PC-3 (cell line): ENCODE results near the gene FBXO31. TPM values are rescaled to one million over a fixed set of nuclear protein-coding genes. Genes with fewer than 3 reads are reported as not detected.

Experiments used
- ATAC-seq: fragments of 200-7000 bp; cut with Tn5 transposase; 2 replicates; pipeline ENCODE4 v1.9.1; 2020; ENCODE audit warnings: mild to moderate bottlenecking, moderate library complexity
- BruUV-seq: library from RNA; stranded (reverse); fragments of 400-500 nt; replicated peaks from 2 replicates; lab custom pipeline; 2021; lab: Mats Ljungman, UMichigan
- CTCF ChIA-PET: fragments of 300-600 bp; sonication (Branson Sonifier 250); formaldehyde crosslinking; loops from one replicate; lab custom pipeline; 2022; ENCODE audit warnings: antibody characterized with exemption; lab: Charles Lee
- POLR2A ChIA-PET: fragments of 300-600 bp; sonication (Branson Sonifier 250); formaldehyde crosslinking; loops from one replicate; lab custom pipeline; 2022; ENCODE audit warnings: antibody characterized with exemption; ENCODE audit not compliant: unreplicated experiment; lab: Charles Lee
- DNase-seq: peaks from one replicate; pipeline ENCODE4 v3.0.0-alpha.2; 2015
- H2AFZ ChIP-seq: fragments of 300-600 bp; sonication (generic); 2 replicates; pipeline ENCODE4 v1.6.0; 2016; ENCODE audit warnings: antibody characterized with exemption, low read length
- H3F3A ChIP-seq: fragments of 300-600 bp; sonication (generic); one replicate; pipeline ENCODE4 v1.6.0; 2017; ENCODE audit warnings: antibody characterized with exemption, low read length, control low read depth, mild to moderate bottlenecking; ENCODE audit not compliant: unreplicated experiment
- H3K27ac ChIP-seq: fragments of 300-600 bp; sonication (generic); 2 replicates; pipeline ENCODE4 v1.5.1; 2016; ENCODE audit warnings: mild to moderate bottlenecking, low read length
- H3K27me3 ChIP-seq: fragments of 300-600 bp; sonication (generic); 2 replicates; pipeline ENCODE4 v1.6.1; 2016; ENCODE audit warnings: low read length, mixed read lengths
- H3K36me3 ChIP-seq: fragments of 300-600 bp; sonication (generic); 2 replicates; pipeline ENCODE4 v1.6.1; 2016; ENCODE audit warnings: low read depth, mixed run types, low read length, mixed read lengths
- H3K4me1 ChIP-seq: fragments of 300-600 bp; sonication (generic); 2 replicates; pipeline ENCODE4 v1.5.1; 2016; ENCODE audit warnings: low read length; ENCODE audit not compliant: insufficient read depth
- H3K4me2 ChIP-seq: fragments of 300-600 bp; sonication (generic); 2 replicates; pipeline ENCODE4 v1.6.0; 2016; ENCODE audit warnings: low read length
- H3K4me3 ChIP-seq: fragments of 300-600 bp; sonication (generic); 2 replicates; pipeline ENCODE4 v1.5.1; 2016; ENCODE audit warnings: mild to moderate bottlenecking, low read length, mixed read lengths
- H3K79me2 ChIP-seq: fragments of 300-600 bp; sonication (generic); 2 replicates; pipeline ENCODE4 v1.6.1; 2017; ENCODE audit warnings: low read length, mixed read lengths
- H3K9ac ChIP-seq: fragments of 300-600 bp; sonication (generic); 2 replicates; pipeline ENCODE4 v1.6.0; 2016; ENCODE audit warnings: mild to moderate bottlenecking, low read length
- H3K9me2 ChIP-seq: fragments of 300-600 bp; sonication (generic); replicated peaks from 2 replicates; pipeline ENCODE4 v1.6.1; 2016; ENCODE audit warnings: mixed run types, low read length, mixed read lengths
- H3K9me3 ChIP-seq: fragments of 300-600 bp; sonication (generic); 2 replicates; pipeline ENCODE4 v1.6.1; 2016; ENCODE audit warnings: low read length, mixed read lengths
- H4K20me1 ChIP-seq: fragments of 300-600 bp; sonication (generic); 2 replicates; pipeline ENCODE4 v1.6.1; 2016; ENCODE audit warnings: low read length, mixed read lengths
- CTCF ChIP-seq: fragments of 300-600 bp; sonication (generic); conservative IDR thresholded peaks from 2 replicates; pipeline ENCODE4 v1.5.1; 2017; ENCODE audit warnings: antibody characterized with exemption, low read depth, mild to moderate bottlenecking, low read length
- EZH2 ChIP-seq: fragments of 300-600 bp; sonication (generic); IDR thresholded peaks from one replicate; pipeline ENCODE4 v1.6.1; 2017; ENCODE audit warnings: antibody characterized with exemption, mild to moderate bottlenecking, low read length; ENCODE audit not compliant: unreplicated experiment
- EZH2phosphoT487 ChIP-seq: fragments of 300-600 bp; sonication (generic); IDR thresholded peaks from 2 replicates; pipeline ENCODE4 v1.6.1; 2018; ENCODE audit warnings: mild to moderate bottlenecking, antibody characterized with exemption, low read length, borderline replicate concordance
- intact Hi-C: fragments of 100-400 bp; cut with micrococcal nuclease; formaldehyde crosslinking; loops from 2 replicates; pipeline ENCODE4 v1.9.0; 2023
- total RNA-seq: library from RNA; depleted of rRNA; stranded (reverse); fragments of >200 nt; gene quantifications from 2 replicates; pipeline ENCODE4 v1.2.3, GENCODE V29; 2014

FBXO31 gene
- total RNA-seq, 1 experiment from 2014 or later = 14.8 TPM

DNA sequence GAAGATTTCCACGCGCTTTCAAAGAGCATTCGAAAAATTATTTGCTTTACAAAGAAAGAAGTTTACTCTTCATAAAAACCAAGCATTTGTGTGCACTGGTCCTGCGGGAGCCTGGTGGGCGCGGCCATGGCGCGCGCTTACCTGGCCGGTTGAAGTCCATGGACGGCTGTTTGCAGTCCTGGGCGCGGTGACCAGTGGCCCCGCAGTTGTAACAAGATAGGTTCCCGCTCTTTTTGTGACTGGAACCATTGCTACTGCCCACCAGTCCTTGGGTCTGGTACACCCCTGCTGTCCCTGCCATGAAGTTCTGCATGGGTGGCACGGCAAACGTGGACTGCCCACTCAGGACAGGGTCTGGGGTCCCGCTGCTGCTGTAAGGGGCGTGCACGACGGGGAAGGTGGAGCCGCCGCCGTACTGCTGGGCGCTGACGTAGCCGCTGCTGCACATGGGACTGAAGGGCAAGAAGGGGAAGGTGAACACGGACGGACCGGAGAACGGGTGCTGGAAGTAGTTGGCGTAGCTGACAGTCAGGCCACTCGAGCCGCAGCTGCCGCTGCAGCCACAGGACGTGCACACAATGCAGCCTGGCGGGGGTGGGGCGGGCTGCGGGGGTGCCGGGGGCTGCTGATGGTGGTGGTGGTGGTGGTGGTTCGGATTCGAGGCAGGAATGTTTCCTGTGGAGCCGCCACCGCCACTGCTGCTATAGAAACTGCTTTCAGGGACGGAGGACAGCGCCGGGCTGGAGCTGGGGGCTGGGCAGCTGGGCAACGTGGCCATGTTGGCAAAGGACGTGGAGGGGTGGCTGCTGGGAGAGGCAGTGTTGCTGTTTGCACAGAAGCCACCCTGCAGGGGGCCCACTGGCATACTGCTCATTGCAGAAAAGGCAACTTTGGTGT is 28.0 kb upstream of the FBXO31 start:
- Histone ChIP-seq H2AFZ (no peak overlapping the region), H4K20me1 (no peaks in the 10 kb centered on the region), H3K79me2 (no peaks in the 10 kb centered on the region), H3K36me3 (no peaks in the 10 kb centered on the region), H3K4me3 (no peak overlapping the region), H3K27ac (no peak overlapping the region), H3F3A (no peaks in the 10 kb centered on the region), H3K27me3 (no peaks in the 10 kb centered on the region), H3K9me2 (no peaks in the 10 kb centered on the region), H3K4me2 (no peak overlapping the region), H3K9ac (no peak overlapping the region), H3K4me1 (no peaks in the 10 kb centered on the region), H3K9me3 (no peaks in the 10 kb centered on the region)
- intact Hi-C loops = loop anchor here (10.0 kb wide), 1 partner anchor 53 kb away; no protein-coding TSS in a partner anchor
- BruUV-seq = no TSS peak
- ATAC-seq (no peak), DNase-seq (no peak)
- CTCF ChIA-PET = no interaction called here
- POLR2A ChIA-PET = no interaction called here
- TF ChIP-seq EZH2 (no peak), CTCF (no peak), EZH2phosphoT487 (no peak)

GRCh38 chr16:87410968-87411367 is 27.4 kb upstream of the FBXO31 start:
- DNase-seq = no peak
- Histone ChIP-seq H3K9ac (no peak overlapping the region), H4K20me1 (no peaks in the 10 kb centered on the region), H3K4me1 (no peaks in the 10 kb centered on the region), H3K4me2 (no peak overlapping the region), H3K36me3 (no peaks in the 10 kb centered on the region), H2AFZ (no peak overlapping the region), H3K9me3 (no peaks in the 10 kb centered on the region), H3K9me2 (no peaks in the 10 kb centered on the region), H3F3A (no peaks in the 10 kb centered on the region), H3K27ac (no peak overlapping the region), H3K4me3 (no peak overlapping the region), H3K79me2 (no peaks in the 10 kb centered on the region), H3K27me3 (no peaks in the 10 kb centered on the region)
- intact Hi-C loops = loop anchor here (10.0 kb wide), 1 partner anchor 54 kb away; no protein-coding TSS in a partner anchor
- no TSS peak for BruUV-seq
- ChIA-PET POLR2A (no interaction called here), CTCF (no interaction called here)
- TF ChIP-seq EZH2 = no peak
- TF ChIP-seq EZH2phosphoT487 = no peak
- no peak for TF ChIP-seq CTCF
- ATAC-seq = no peak

DNA sequence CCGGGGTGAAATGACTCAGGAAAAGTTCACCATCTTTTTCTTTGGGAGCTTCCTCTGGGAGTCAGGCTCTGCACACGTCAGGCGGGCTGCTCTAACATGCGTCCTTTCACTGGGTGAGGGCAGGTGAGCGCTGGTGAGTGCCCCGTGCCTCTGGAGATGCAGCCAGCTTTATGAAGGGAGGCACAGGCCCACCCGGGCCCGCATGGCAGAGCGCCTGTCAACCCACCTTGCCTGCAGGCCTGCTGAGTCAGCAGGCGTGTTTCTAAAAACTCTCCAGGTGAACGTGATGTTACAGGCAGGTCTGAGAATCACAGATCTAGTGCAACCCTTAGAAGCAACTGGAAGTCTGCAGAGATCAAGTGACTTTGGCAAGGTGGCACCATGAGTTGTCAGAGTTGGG is 27.0 kb upstream of the FBXO31 start:
- no TSS peak for BruUV-seq
- no peak overlapping the region for H3K4me3 ChIP-seq
- DNase-seq = no peak
- intact Hi-C loops = loop anchor here (10.0 kb wide), 1 partner anchor 54 kb away; no protein-coding TSS in a partner anchor
- no peaks in the 10 kb centered on the region for H3K4me1 ChIP-seq
- no peaks in the 10 kb centered on the region for H3K36me3 ChIP-seq
- no peak overlapping the region for H3K9ac ChIP-seq
- CTCF ChIA-PET = no interaction called here
- no peaks in the 10 kb centered on the region for H4K20me1 ChIP-seq
- no peaks in the 10 kb centered on the region for H3F3A ChIP-seq
- H2AFZ ChIP-seq = no peak overlapping the region
- H3K27ac ChIP-seq = no peak overlapping the region
- TF ChIP-seq CTCF (no peak), EZH2 (no peak), EZH2phosphoT487 (no peak)
- H3K79me2 ChIP-seq = no peaks in the 10 kb centered on the region
- ATAC-seq = no peak
- H3K9me2 ChIP-seq = no peaks in the 10 kb centered on the region
- H3K4me2 ChIP-seq = no peak overlapping the region
- POLR2A ChIA-PET = no interaction called here
- no peaks in the 10 kb centered on the region for H3K27me3 ChIP-seq
- H3K9me3 ChIP-seq = no peaks in the 10 kb centered on the region
